WTC11 (cell line): ENCODE measurements around the gene PPM1K.

Experiments used
- AFF4 ChIP-seq: sonication (generic); formaldehyde crosslinking; IDR thresholded peaks from 2 replicates; pipeline ENCODE4 v1.8.1; 2023; ENCODE audit warnings: mild to moderate bottlenecking, missing genetic modification reagents, borderline replicate concordance
- CTCF ChIP-seq: fragments of 200-600 bp; IDR thresholded peaks from 2 replicates; pipeline ENCODE4 v1.8.0; 2022; ENCODE audit warnings: antibody characterized with exemption
- NFYB ChIP-seq: sonication (generic); formaldehyde crosslinking; conservative IDR thresholded peaks from 2 replicates; pipeline ENCODE4 v1.8.0; 2022; ENCODE audit warnings: low read depth, missing genetic modification reagents
- TP53 ChIP-seq: sonication (generic); formaldehyde crosslinking; IDR thresholded peaks from 2 replicates; pipeline ENCODE4 v1.8.1; 2023; ENCODE audit warnings: mild to moderate bottlenecking, missing genetic modification reagents
- ZNF423 ChIP-seq: fragments of 250-450 bp; sonication (Bioruptor Pico); IDR thresholded peaks from 2 replicates; pipeline ENCODE4 v2.1.2; 2022; ENCODE audit warnings: mild to moderate bottlenecking, moderate library complexity
- TF ChIP-seq, protein P1 (sequence below): sonication (generic); formaldehyde crosslinking; IDR thresholded peaks from 2 replicates; pipeline ENCODE4 v1.8.0; 2022; ENCODE audit warnings: mild to moderate bottlenecking, missing genetic modification reagents
- TF ChIP-seq, protein P2 (sequence below): sonication (generic); formaldehyde crosslinking; IDR thresholded peaks from 2 replicates; pipeline ENCODE4 v1.8.0; 2023; ENCODE audit warnings: mild to moderate bottlenecking, missing genetic modification reagents

DNA sequence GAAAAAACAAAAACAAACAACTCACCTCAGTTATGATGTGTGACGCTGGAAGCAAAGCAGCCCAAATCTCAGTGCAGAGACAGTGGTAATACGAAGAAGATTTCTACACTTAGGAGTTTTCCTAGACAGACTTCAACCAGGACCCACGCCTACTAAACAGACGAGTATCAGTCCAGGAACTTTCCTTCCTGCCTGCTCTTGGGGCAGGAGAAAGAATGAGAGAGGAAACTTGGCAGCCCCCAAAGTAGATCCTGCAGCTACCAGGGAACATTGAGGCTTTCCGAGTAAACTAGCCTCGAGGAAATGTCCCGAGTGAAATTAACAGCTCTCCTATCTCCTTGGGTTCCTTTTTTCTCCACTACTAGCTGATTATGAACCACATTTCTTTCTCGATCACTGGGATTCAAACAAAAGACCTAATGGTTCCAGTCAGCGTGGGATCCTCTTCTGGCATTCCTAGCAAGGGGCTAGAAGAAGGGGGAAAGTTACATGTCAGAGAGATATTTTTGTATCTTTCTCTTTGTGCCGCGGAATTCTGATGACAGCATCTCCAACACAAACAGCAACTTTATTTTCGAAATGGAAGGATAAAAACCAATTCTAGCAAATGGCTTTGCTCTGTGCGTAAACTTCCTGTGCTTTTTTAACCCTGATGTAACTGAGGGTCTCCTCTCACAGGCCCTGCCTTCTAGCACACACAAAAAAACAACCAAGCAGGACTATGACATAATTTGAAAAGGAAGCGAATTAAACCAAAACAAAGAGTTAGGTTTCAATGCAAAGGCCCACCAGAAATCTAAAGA lies 53.2 kb downstream of the PPM1K start:
- TF ChIP-seq CTCF (no peak), AFF4 (CRISPR knock-in tag) (no peak), TP53 (CRISPR knock-in tag) (no peak), ZNF423 (CRISPR knock-in tag) (no peak), NFYB (CRISPR knock-in tag) (no peak)
- TF ChIP-seq, protein P1, sequence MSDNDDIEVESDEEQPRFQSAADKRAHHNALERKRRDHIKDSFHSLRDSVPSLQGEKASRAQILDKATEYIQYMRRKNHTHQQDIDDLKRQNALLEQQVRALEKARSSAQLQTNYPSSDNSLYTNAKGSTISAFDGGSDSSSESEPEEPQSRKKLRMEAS, result no peak
- TF ChIP-seq, protein P2, sequence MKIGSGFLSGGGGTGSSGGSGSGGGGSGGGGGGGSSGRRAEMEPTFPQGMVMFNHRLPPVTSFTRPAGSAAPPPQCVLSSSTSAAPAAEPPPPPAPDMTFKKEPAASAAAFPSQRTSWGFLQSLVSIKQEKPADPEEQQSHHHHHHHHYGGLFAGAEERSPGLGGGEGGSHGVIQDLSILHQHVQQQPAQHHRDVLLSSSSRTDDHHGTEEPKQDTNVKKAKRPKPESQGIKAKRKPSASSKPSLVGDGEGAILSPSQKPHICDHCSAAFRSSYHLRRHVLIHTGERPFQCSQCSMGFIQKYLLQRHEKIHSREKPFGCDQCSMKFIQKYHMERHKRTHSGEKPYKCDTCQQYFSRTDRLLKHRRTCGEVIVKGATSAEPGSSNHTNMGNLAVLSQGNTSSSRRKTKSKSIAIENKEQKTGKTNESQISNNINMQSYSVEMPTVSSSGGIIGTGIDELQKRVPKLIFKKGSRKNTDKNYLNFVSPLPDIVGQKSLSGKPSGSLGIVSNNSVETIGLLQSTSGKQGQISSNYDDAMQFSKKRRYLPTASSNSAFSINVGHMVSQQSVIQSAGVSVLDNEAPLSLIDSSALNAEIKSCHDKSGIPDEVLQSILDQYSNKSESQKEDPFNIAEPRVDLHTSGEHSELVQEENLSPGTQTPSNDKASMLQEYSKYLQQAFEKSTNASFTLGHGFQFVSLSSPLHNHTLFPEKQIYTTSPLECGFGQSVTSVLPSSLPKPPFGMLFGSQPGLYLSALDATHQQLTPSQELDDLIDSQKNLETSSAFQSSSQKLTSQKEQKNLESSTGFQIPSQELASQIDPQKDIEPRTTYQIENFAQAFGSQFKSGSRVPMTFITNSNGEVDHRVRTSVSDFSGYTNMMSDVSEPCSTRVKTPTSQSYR (CRISPR knock-in tag), result no peak
